Fibroblast of lung (primary cell): ENCODE data around the gene ARHGAP11A. TPM values are rescaled to one million over a fixed set of nuclear protein-coding genes. Genes with fewer than 3 reads are reported as not detected.

ENCODE experiments used
- DNase-seq, 2 donors: peaks; one replicate each; pipeline versions ENCODE4 v3.0.0 to v3.0.0-alpha.2; 2010; ENCODE audit warnings: low read depth in 2 of 2
- H2AFZ ChIP-seq: 2 replicates; pipeline ENCODE4 v1.5.1; 2012; ENCODE audit warnings: low read length, control low read depth, inconsistent platforms
- H3K27ac ChIP-seq: 2 replicates; pipeline ENCODE4 v1.5.1; 2011; ENCODE audit warnings: low read length, control low read depth; ENCODE audit not compliant: insufficient read depth
- H3K27me3 ChIP-seq: 2 replicates; pipeline ENCODE4 v1.5.1; 2011; ENCODE audit warnings: mild to moderate bottlenecking, low read length; ENCODE audit not compliant: control insufficient read depth, insufficient read depth
- H3K36me3 ChIP-seq: 2 replicates; pipeline ENCODE4 v1.5.1; 2011; ENCODE audit warnings: low read length; ENCODE audit not compliant: control insufficient read depth, insufficient read depth
- H3K4me1 ChIP-seq: 2 replicates; pipeline ENCODE4 v1.5.1; 2011; ENCODE audit warnings: low read length; ENCODE audit not compliant: control insufficient read depth, insufficient read depth; ENCODE audit errors: extremely low read depth
- H3K4me2 ChIP-seq: 2 replicates; pipeline ENCODE4 v1.5.1; 2011; ENCODE audit warnings: low read length, control low read depth; ENCODE audit not compliant: insufficient read depth; ENCODE audit errors: extremely low read depth
- H3K4me3 ChIP-seq, 4 experiments: fragments of 200-600 bp in 1 of 4; sonication (generic) in 1 of 4; replicated peaks in 1 of 4; 2 replicates each; pipeline ENCODE4 v1.5.1; 2011 to 2016; ENCODE audit warnings: low read length in 4 of 4, low read depth in 3 of 4, mild to moderate bottlenecking in 3 of 4, control low read depth in 2 of 4, inconsistent platforms in 1 of 4, mixed read lengths in 1 of 4; ENCODE audit not compliant: insufficient read depth in 1 of 4; ENCODE audit errors: control extremely low read depth in 1 of 4
- H3K79me2 ChIP-seq: 2 replicates; pipeline ENCODE4 v1.5.1; 2012; ENCODE audit warnings: mild to moderate bottlenecking, low read length, inconsistent platforms; ENCODE audit not compliant: control insufficient read depth, insufficient read depth
- H3K9ac ChIP-seq: 2 replicates; pipeline ENCODE4 v1.5.1; 2011; ENCODE audit warnings: mild to moderate bottlenecking, low read length, control low read depth; ENCODE audit not compliant: insufficient read depth
- H3K9me3 ChIP-seq: 2 replicates; pipeline ENCODE4 v1.5.1; 2012; ENCODE audit warnings: low read depth, low read length; ENCODE audit not compliant: control insufficient read depth, insufficient read depth
- H4K20me1 ChIP-seq: 2 replicates; pipeline ENCODE4 v1.5.1; 2011; ENCODE audit warnings: low read length; ENCODE audit not compliant: control insufficient read depth, insufficient read depth; ENCODE audit errors: extremely low read depth
- EZH2 ChIP-seq: IDR thresholded peaks from 2 replicates; pipeline ENCODE4 v1.5.1; 2012; ENCODE audit warnings: low read length, control low read depth, mild to moderate bottlenecking; ENCODE audit errors: missing control alignments
- polyA plus RNA-seq, 2 donors: library from polyadenylated mRNA; depleted of rRNA in 1 of 2; stranded (reverse) in 1 of 2; unstranded in 1 of 2; fragments of >200 nt; gene quantifications; 2 replicates each; pipeline ENCODE4 v1.2.1, GENCODE V29; 2011 to 2012; ENCODE audit warnings: missing spikeins in 1 of 2
- total RNA-seq: library from RNA; depleted of rRNA; stranded (reverse); fragments of >200 nt; gene quantifications from 2 replicates; pipeline ENCODE4 v1.2.1, GENCODE V29; 2014
- TF ChIP-seq, protein P1 (sequence below), 2 donors: IDR thresholded peaks in 1 of 2; conservative IDR thresholded peaks in 1 of 2; 1 replicate in 1 of 2; 2 replicates in 1 of 2; pipeline ENCODE4 v1.5.1; 2011 to 2012; ENCODE audit warnings: low read length in 2 of 2, control low read depth in 1 of 2, inconsistent platforms in 1 of 2, low read depth in 1 of 2, mild to moderate bottlenecking in 1 of 2

The ARHGAP11A gene
- total and polyA plus RNA-seq, 2 donors (not counting 1 experiment from before 2014, with no cell fraction given) = 9.1 to 21.1 TPM

DNA sequence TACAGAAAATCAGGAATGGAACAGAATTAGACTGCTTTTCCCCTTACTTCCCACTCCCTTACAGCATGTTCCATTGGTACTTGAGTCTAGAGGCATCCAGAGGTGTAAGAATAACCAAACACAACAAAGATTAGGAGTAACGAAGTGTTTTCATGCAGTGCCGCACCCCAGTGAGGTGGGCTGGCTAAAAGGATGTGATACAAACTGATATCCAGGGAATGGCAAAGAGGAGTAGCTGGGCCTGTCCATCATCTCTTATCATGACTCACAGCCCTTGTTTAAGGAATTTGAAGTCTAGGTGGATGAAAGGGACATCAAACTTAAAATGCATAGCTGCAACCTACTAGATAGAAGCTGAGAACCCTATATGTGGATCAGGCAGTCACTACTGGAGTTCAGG is 42.6 kb downstream of the ARHGAP11A start:
- DNase-seq = no peak
- H3K27me3 ChIP-seq = no peaks in the 10 kb centered on the region
- no peaks in the 10 kb centered on the region for H3K36me3 ChIP-seq
- no peak overlapping the region for H2AFZ ChIP-seq
- no peaks in the 10 kb centered on the region for H4K20me1 ChIP-seq
- TF ChIP-seq, protein P1, sequence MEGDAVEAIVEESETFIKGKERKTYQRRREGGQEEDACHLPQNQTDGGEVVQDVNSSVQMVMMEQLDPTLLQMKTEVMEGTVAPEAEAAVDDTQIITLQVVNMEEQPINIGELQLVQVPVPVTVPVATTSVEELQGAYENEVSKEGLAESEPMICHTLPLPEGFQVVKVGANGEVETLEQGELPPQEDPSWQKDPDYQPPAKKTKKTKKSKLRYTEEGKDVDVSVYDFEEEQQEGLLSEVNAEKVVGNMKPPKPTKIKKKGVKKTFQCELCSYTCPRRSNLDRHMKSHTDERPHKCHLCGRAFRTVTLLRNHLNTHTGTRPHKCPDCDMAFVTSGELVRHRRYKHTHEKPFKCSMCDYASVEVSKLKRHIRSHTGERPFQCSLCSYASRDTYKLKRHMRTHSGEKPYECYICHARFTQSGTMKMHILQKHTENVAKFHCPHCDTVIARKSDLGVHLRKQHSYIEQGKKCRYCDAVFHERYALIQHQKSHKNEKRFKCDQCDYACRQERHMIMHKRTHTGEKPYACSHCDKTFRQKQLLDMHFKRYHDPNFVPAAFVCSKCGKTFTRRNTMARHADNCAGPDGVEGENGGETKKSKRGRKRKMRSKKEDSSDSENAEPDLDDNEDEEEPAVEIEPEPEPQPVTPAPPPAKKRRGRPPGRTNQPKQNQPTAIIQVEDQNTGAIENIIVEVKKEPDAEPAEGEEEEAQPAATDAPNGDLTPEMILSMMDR (conservative IDR thresholded peaks at IDR 0.05 in 1 of 2, IDR thresholded peaks at IDR 0.05 in 1 of 2; ENCODE audit: low read depth in 1 of 2, low read length in 2 of 2) = no peak
- TF ChIP-seq EZH2 = no peak
- H3K9ac ChIP-seq = no peak overlapping the region
- no peak overlapping the region for H3K27ac ChIP-seq
- no peak overlapping the region for H3K4me3 ChIP-seq
- H3K4me2 ChIP-seq = no peak overlapping the region
- H3K9me3 ChIP-seq = no peaks in the 10 kb centered on the region
- peaks cover 10% of the 10 kb centered on the region for H3K4me1 ChIP-seq
- no peaks in the 10 kb centered on the region for H3K79me2 ChIP-seq

DNA sequence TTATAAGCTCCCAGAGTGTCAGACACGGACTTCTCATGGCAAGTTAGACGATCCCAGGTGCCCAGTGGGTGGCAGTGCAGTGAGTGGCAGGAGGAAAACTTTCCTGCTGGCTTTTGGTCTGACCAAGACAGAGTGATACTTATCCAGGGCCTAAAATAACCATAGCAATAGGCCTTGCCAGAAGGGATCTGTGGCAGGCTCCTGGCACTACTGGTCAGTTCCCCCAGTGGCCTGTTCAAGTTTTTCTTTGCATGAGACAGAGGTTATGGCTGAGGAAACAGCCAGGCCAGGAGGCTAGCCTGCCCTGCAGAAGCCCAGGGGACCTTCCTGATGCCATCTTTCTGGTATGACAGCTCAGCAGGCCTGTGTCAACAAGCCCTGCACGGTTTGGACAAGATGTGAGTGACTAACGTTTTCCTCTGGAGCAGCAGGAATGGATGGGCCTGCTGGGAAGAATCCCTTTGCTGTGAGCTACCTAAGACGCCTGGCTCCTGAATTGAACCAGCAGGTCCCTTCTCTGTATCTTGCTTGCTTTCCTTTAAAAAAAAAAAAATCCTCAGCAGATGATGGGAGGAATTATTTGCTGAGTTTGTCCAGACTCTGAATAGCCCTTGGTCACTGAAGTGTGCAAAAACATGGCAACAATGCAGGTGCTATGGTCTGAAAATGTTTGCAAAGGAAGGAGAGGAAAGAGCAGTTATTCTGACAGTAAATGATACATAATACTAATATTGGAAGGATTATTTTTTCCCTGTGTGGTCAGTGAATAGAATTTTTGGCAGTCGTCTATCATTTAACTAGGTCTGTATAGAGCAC is 44.2 kb downstream of the ARHGAP11A start:
- H3K36me3 ChIP-seq = no peaks in the 10 kb centered on the region

DNA sequence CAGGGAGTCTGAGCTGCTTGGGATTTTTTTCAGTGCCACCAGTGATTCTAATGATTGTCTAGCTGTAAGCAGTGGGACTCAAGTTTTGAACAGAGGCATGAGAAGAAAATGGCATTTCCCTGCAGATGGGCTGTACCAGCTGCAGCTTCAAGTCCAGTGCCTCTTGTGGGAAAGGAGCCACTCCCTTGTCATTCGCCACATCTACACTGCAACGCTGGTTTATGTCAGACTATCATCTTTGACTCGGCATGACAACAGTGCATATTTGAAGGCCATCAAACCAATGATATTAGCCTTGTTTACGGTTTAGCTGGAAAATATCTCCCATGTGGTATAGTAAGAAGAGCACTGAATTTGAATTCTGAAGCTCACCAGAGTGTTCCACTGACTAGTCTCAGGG is 48.4 kb downstream of the ARHGAP11A start:
- DNase-seq = no peak
- H3K9me3 ChIP-seq = no peaks in the 10 kb centered on the region
- no peak overlapping the region for H2AFZ ChIP-seq
- no peak overlapping the region for H3K4me2 ChIP-seq
- H3K9ac ChIP-seq = no peak overlapping the region
- no peak overlapping the region for H3K27ac ChIP-seq
- H3K4me3 ChIP-seq = no peak overlapping the region
- H3K79me2 ChIP-seq = no peaks in the 10 kb centered on the region
- H3K27me3 ChIP-seq = no peaks in the 10 kb centered on the region
- H4K20me1 ChIP-seq = no peaks in the 10 kb centered on the region
- peaks cover 14% of the 10 kb centered on the region for H3K4me1 ChIP-seq
- no peaks in the 10 kb centered on the region for H3K36me3 ChIP-seq
- no peak for TF ChIP-seq EZH2
- TF ChIP-seq, protein P1 (conservative IDR thresholded peaks at IDR 0.05 in 1 of 2, IDR thresholded peaks at IDR 0.05 in 1 of 2; ENCODE audit: low read depth in 1 of 2, low read length in 2 of 2) = no peak

More for the DNA sequence above, 44.2 kb downstream of the ARHGAP11A start:
- Histone ChIP-seq H3K4me1 (peaks cover 12% of the 10 kb centered on the region), H3K79me2 (no peaks in the 10 kb centered on the region), H4K20me1 (no peaks in the 10 kb centered on the region), H3K4me3 (no peak overlapping the region), H3K27me3 (no peaks in the 10 kb centered on the region), H2AFZ (no peak overlapping the region), H3K4me2 (no peak overlapping the region), H3K9ac (no peak overlapping the region), H3K9me3 (no peaks in the 10 kb centered on the region), H3K27ac (peak overlapping the region; percentile 25)
- TF ChIP-seq, protein P1 (conservative IDR thresholded peaks at IDR 0.05 in 1 of 2, IDR thresholded peaks at IDR 0.05 in 1 of 2; ENCODE audit: low read depth in 1 of 2, low read length in 2 of 2) = no peak
- no peak for TF ChIP-seq EZH2
- DNase-seq = peak in 1 of 2 donors; percentile 84
